H1 (cell line): Measurements from ENCODE around the gene ZNF598. TPM values are rescaled to one million over a fixed set of nuclear protein-coding genes. Genes with fewer than 3 reads are reported as not detected.

Experiments used
- CTCF ChIA-PET: fragments of 300-600 bp; sonication (Branson Sonifier 250); formaldehyde crosslinking; loops from one replicate; lab custom pipeline; 2021; ENCODE audit not compliant: partially characterized antibody; lab: Charles Lee
- POLR2A ChIA-PET: fragments of 300-600 bp; sonication (Branson Sonifier 250); formaldehyde crosslinking; loops from one replicate; lab custom pipeline; 2021; ENCODE audit warnings: inconsistent platforms; ENCODE audit not compliant: partially characterized antibody; lab: Charles Lee
- DNase-seq, 2 experiments: peaks; one replicate each; pipeline versions ENCODE4 v3.0.0 to v3.0.0-alpha.2; 2010 to 2022; ENCODE audit warnings: low spot score in 2 of 2, low read depth in 1 of 2, mixed read lengths in 1 of 2
- FAIRE-seq: peaks from 2 replicates; lab custom pipeline; 2011; peaks lifted over from hg19 to GRCh38; lab: Jason Lieb, UNC
- H2AFZ ChIP-seq: 2 replicates; pipeline ENCODE4 v1.8.1; 2012; ENCODE audit warnings: low read length, inconsistent platforms
- H2AK5ac ChIP-seq: 2 replicates; pipeline ENCODE4 v1.6.1; 2013; ENCODE audit warnings: low read depth, low read length
- H2BK120ac ChIP-seq: replicated peaks from 2 replicates; pipeline ENCODE3; 2013; ENCODE audit warnings: low read depth, low read length, inconsistent platforms
- H2BK12ac ChIP-seq: 2 replicates; pipeline ENCODE4 v1.6.1; 2013; ENCODE audit warnings: low read depth, low read length
- H2BK15ac ChIP-seq: 2 replicates; pipeline ENCODE4 v1.6.1; 2013; ENCODE audit warnings: low read length
- H2BK20ac ChIP-seq: 2 replicates; pipeline ENCODE4 v1.6.1; 2013; ENCODE audit warnings: low read length
- H2BK5ac ChIP-seq: 2 replicates; pipeline ENCODE4 v1.6.1; 2013; ENCODE audit warnings: low read depth, low read length
- H3K14ac ChIP-seq: 2 replicates; pipeline ENCODE4 v1.6.1; 2013; ENCODE audit warnings: inconsistent platforms; ENCODE audit not compliant: insufficient read length
- H3K18ac ChIP-seq: 2 replicates; pipeline ENCODE4 v1.6.1; 2013; ENCODE audit warnings: low read length; ENCODE audit errors: extremely low read depth
- H3K23ac ChIP-seq: 2 replicates; pipeline ENCODE4 v1.6.1; 2013; ENCODE audit warnings: inconsistent platforms; ENCODE audit not compliant: insufficient read length
- H3K23me2 ChIP-seq: 2 replicates; pipeline ENCODE4 v1.6.1; 2013; ENCODE audit warnings: low read depth, low read length
- H3K27ac ChIP-seq: 2 replicates; pipeline ENCODE4 v1.6.1; 2011; ENCODE audit warnings: low read depth, low read length, inconsistent platforms
- H3K27me3 ChIP-seq, 4 experiments: replicated peaks in 1 of 4; 1 replicate in 1 of 4; 2 replicates in 3 of 4; pipeline versions ENCODE4 v1.6.1 to v1.8.1; 2011 to 2013; ENCODE audit warnings: low read length in 3 of 4, mild to moderate bottlenecking in 3 of 4, inconsistent platforms in 2 of 4, mixed read lengths in 2 of 4, moderate library complexity in 1 of 4; ENCODE audit not compliant: control insufficient read depth in 3 of 4, insufficient read depth in 3 of 4; ENCODE audit errors: extremely low read depth in 1 of 4
- H3K36me3 ChIP-seq, 4 experiments: 2 replicates each; pipeline versions ENCODE4 v1.6.1 to v1.8.1; 2011 to 2013; ENCODE audit warnings: mild to moderate bottlenecking in 4 of 4, low read length in 3 of 4, moderate library complexity in 2 of 4, control low read depth in 1 of 4, inconsistent platforms in 1 of 4; ENCODE audit not compliant: insufficient read depth in 4 of 4, control insufficient read depth in 2 of 4
- H3K4ac ChIP-seq: replicated peaks from 2 replicates; pipeline ENCODE3; 2013; ENCODE audit warnings: low read length, low read depth, mixed read lengths, inconsistent platforms; ENCODE audit not compliant: insufficient read length
- H3K4me1 ChIP-seq, 4 experiments: replicated peaks in 1 of 4; 1 replicate in 1 of 4; 2 replicates in 3 of 4; pipeline versions ENCODE4 v1.6.1 to v1.8.1; 2011 to 2013; ENCODE audit warnings: low read length in 3 of 4, inconsistent platforms in 2 of 4, mixed read lengths in 1 of 4; ENCODE audit not compliant: insufficient read depth in 4 of 4, control insufficient read depth in 3 of 4
- H3K4me2 ChIP-seq, 2 experiments: 2 replicates each; pipeline versions ENCODE4 v1.6.1 to v1.8.1; 2011 to 2013; ENCODE audit warnings: low read depth in 2 of 2, low read length in 2 of 2, control low read depth in 1 of 2, inconsistent platforms in 1 of 2, mild to moderate bottlenecking in 1 of 2; ENCODE audit not compliant: insufficient read depth in 1 of 2
- H3K4me3 ChIP-seq, 4 experiments: fragments of 200-600, 300-600 bp in 1 of 4; sonication (generic), shearing (Covaris generic), sonication (Bioruptor Twin) in 1 of 4; 2 replicates each; pipeline versions ENCODE4 v1.5.1 to v1.8.1; 2011 to 2016; ENCODE audit warnings: low read length in 4 of 4, low read depth in 3 of 4, control low read depth in 2 of 4, inconsistent platforms in 2 of 4, mild to moderate bottlenecking in 2 of 4, mixed read lengths in 1 of 4, moderate library complexity in 1 of 4; ENCODE audit not compliant: insufficient read depth in 2 of 4; ENCODE audit errors: extremely low read depth in 1 of 4
- H3K56ac ChIP-seq: replicated peaks from 2 replicates; pipeline ENCODE3; 2013; ENCODE audit warnings: low read depth, mild to moderate bottlenecking, mixed read lengths, low read length, inconsistent platforms; ENCODE audit not compliant: insufficient read length
- H3K79me1 ChIP-seq: 2 replicates; pipeline ENCODE4 v1.6.1; 2013; ENCODE audit warnings: low read depth, low read length, control low read depth
- H3K79me2 ChIP-seq, 2 experiments: 2 replicates each; pipeline versions ENCODE4 v1.6.1 to v1.8.1; 2012 to 2013; ENCODE audit warnings: low read length in 2 of 2, mild to moderate bottlenecking in 2 of 2, inconsistent platforms in 1 of 2; ENCODE audit not compliant: insufficient read depth in 2 of 2, control insufficient read depth in 1 of 2
- H3K9ac ChIP-seq, 4 experiments: replicated peaks in 1 of 4; 1 replicate in 1 of 4; 2 replicates in 3 of 4; pipeline versions ENCODE4 v1.6.1 to v1.8.1; 2011 to 2013; ENCODE audit warnings: low read depth in 3 of 4, low read length in 3 of 4, control low read depth in 2 of 4, mild to moderate bottlenecking in 2 of 4, moderate library complexity in 2 of 4, inconsistent platforms in 1 of 4; ENCODE audit errors: extremely low read depth in 1 of 4
- H3K9me3 ChIP-seq, 2 experiments: 2 replicates each; pipeline versions ENCODE4 v1.6.1 to v1.8.1; 2012 to 2013; ENCODE audit warnings: mild to moderate bottlenecking in 2 of 2, moderate library complexity in 2 of 2, control low read depth in 1 of 2, inconsistent platforms in 1 of 2, low read depth in 1 of 2, low read length in 1 of 2, mixed read lengths in 1 of 2; ENCODE audit not compliant: insufficient read depth in 2 of 2
- H4K20me1 ChIP-seq, 2 experiments: replicated peaks in 1 of 2; 2 replicates each; pipeline versions ENCODE3 to v1.8.1; 2011 to 2013; ENCODE audit warnings: inconsistent platforms in 2 of 2, low read length in 2 of 2, mild to moderate bottlenecking in 1 of 2; ENCODE audit not compliant: insufficient read depth in 2 of 2, control insufficient read depth in 1 of 2
- H4K5ac ChIP-seq: 2 replicates; pipeline ENCODE4 v1.6.1; 2013; ENCODE audit warnings: low read length, low read depth, mixed read lengths, inconsistent platforms; ENCODE audit not compliant: insufficient read length
- H4K8ac ChIP-seq: 2 replicates; pipeline ENCODE4 v1.8.0; 2013; ENCODE audit warnings: mild to moderate bottlenecking, moderate library complexity, low read length, inconsistent platforms; ENCODE audit not compliant: insufficient read depth; ENCODE audit errors: extremely low read depth
- H4K91ac ChIP-seq: replicated peaks from 2 replicates; pipeline ENCODE3; 2013; ENCODE audit warnings: low read length, mixed read lengths, inconsistent platforms; ENCODE audit not compliant: insufficient read length
- BACH1 ChIP-seq: IDR thresholded peaks from 2 replicates; pipeline ENCODE4 v1.6.1; 2012; ENCODE audit warnings: low read length, improper control_type of control experiment
- BRCA1 ChIP-seq: IDR thresholded peaks from 2 replicates; pipeline ENCODE4 v1.6.1; 2012; ENCODE audit warnings: low read depth, low read length, improper control_type of control experiment
- CTCF ChIP-seq, 3 experiments: IDR thresholded peaks; 1 replicate in 2 of 3; 2 replicates in 1 of 3; pipeline versions ENCODE4 v1.5.1 to v1.6.1; 2011; ENCODE audit warnings: low read length in 3 of 3, mild to moderate bottlenecking in 3 of 3, inconsistent platforms in 2 of 3, low read depth in 1 of 3, moderate library complexity in 1 of 3; ENCODE audit not compliant: insufficient read depth in 1 of 3; ENCODE audit errors: control extremely low read depth in 1 of 3
- KDM1A ChIP-seq: fragments of 200-600, 300-600 bp; sonication (generic); IDR thresholded peaks from 2 replicates; pipeline ENCODE4 v1.7.1; 2016; ENCODE audit warnings: mild to moderate bottlenecking, low read length, borderline replicate concordance
- KDM4A ChIP-seq: IDR thresholded peaks from one replicate; pipeline ENCODE4 v1.7.1; 2012; ENCODE audit warnings: low read depth, mild to moderate bottlenecking, moderate library complexity, low read length, inconsistent platforms; ENCODE audit not compliant: severe bottlenecking
- KDM5A ChIP-seq: fragments of 200-600 bp; IDR thresholded peaks from 2 replicates; pipeline ENCODE4 v1.7.1; 2012; ENCODE audit warnings: mild to moderate bottlenecking, low read length, inconsistent platforms, mixed read lengths
- NANOG ChIP-seq: IDR thresholded peaks from 2 replicates; pipeline ENCODE4 v1.6.1; 2011; ENCODE audit warnings: low read length, low read depth, mild to moderate bottlenecking, inconsistent platforms; ENCODE audit not compliant: insufficient read depth, poor library complexity, severe bottlenecking
- WGBS, 2 experiments: shearing (Covaris generic) in 1 of 2; methylation state at CpG; one replicate each; pipeline versions ENCODE4 v1.1.6 to v1.1.7; 2013 to 2015; ENCODE audit warnings: low lambda C conversion rate in 2 of 2, mixed read lengths in 2 of 2, inconsistent platforms in 1 of 2, low coverage in 1 of 2, missing lambda C conversion rate in 1 of 2; ENCODE audit not compliant: insufficient replicate concordance in 2 of 2, insufficient coverage in 1 of 2, insufficient read length in 1 of 2; ENCODE audit errors: extremely low coverage in 1 of 2, missing lambda C conversion rate in 1 of 2; 5-methylcytosine and 5-hydroxymethylcytosine counted together
- polyA plus RNA-seq, 7 experiments: library from polyadenylated mRNA; depleted of rRNA in 3 of 7; stranded (reverse) in 5 of 7; unstranded in 2 of 7; fragments of >200 nt in 5 of 7; fragments of 200-250 nt in 2 of 7; gene quantifications; 1 replicate in 5 of 7; 2 replicates in 1 of 7; 4 replicates in 1 of 7; pipeline versions ENCODE4 v1.2.1 to v1.2.3, GENCODE V29; 2011 to 2013; ENCODE audit warnings: missing spikeins in 2 of 7, mixed read lengths in 2 of 7
- total RNA-seq: library from RNA; stranded (reverse); fragmentation: NEBNext Ultra II Directional; extraction: Animal tissue kit (Norgen Biotek cat#: 25700); gene quantifications from 2 replicates; pipeline ENCODE4 v1.2.1, GENCODE V29; 2021

The ZNF598 gene
- total and polyA plus RNA-seq, 2 of the 8 experiments (the other 6 are each of a cell fraction or from before 2014, with no cell fraction given), result 29.3 to 47.6 TPM

DNA sequence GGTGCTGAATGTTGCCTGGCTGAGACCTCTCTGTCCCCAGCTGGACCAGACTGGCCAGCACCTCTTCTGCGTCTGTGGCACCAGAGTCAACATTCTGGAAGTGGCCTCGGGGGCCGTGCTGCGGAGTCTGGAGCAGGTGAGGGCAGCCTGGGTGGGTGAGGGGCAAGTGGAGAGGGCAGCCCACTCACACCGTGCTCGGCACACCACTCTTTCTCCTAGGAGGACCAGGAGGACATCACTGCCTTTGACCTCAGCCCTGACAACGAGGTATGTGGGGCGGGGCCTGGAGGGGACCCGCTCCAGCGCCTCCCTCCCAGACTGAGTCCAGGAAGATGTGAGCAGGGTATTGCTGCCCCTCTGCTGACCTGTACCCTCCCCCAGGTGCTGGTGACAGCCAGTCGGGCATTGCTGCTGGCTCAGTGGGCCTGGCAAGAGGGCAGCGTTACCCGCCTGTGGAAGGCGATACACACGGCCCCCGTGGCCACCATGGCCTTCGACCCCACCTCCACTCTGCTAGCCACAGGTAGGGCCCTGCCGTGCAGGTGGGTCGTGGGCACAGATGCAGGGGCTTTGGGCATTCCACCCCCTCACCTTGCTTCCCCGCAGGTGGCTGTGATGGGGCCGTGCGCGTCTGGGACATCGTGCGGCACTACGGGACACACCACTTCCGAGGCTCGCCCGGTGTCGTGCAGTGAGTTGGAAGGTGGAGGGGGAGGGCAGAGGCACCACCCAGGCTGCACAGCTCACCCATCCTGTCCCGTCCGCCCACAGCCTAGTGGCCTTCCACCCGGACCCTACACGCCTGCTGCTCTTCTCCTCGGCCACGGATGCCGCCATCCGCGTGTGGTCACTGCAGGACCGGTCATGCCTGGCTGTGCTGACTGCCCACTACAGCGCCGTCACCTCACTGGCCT is 35.2 kb downstream of the ZNF598 start:
- no peak overlapping the region for H2BK5ac ChIP-seq
- H3K36me3 ChIP-seq, result peaks cover 11 to 33% (median 22%) of the 10 kb centered on the region in 4 experiments; a peak in 7 of 8 replicates
- H3K9me3 ChIP-seq, result no peaks in the 10 kb centered on the region
- H2BK20ac ChIP-seq, result no peak overlapping the region
- peak overlapping the region; percentile 35; the same call in 1 of the 2 replicates for H4K8ac ChIP-seq
- POLR2A ChIA-PET, result interaction anchor here (1.1 to 28.2 kb wide), 5 partner anchors 8 to 32 kb away, joined by 3 to 736 read pairs (median 5); partner anchors contain the start of genes GFER, MSRB1, NDUFB10 and RNF151
- no peak overlapping the region for H2AFZ ChIP-seq
- peaks cover 3 to 16% of the 10 kb centered on the region in 2 experiments; a peak in 2 of 4 replicates for H3K79me2 ChIP-seq
- no peak overlapping the region for H2BK15ac ChIP-seq
- no peak overlapping the region for H3K4me2 ChIP-seq
- H3K23ac ChIP-seq, result no peak overlapping the region
- H3K27ac ChIP-seq, result no peak overlapping the region
- no peak overlapping the region for H2BK120ac ChIP-seq
- peaks cover 2 to 24% of the 10 kb centered on the region in 2 experiments for H4K20me1 ChIP-seq
- DNase-seq (no peak), FAIRE-seq (no peak)
- H3K18ac ChIP-seq, result no peak overlapping the region
- H3K79me1 ChIP-seq, result peaks cover 12% of the 10 kb centered on the region; the same call in 1 of the 2 replicates
- H4K91ac ChIP-seq, result no peak overlapping the region
- peaks cover 0 to 2% (median 1%) of the 10 kb centered on the region in 4 experiments; a peak in 5 of 7 replicates for H3K27me3 ChIP-seq
- H2AK5ac ChIP-seq, result no peak overlapping the region
- peaks cover 12% of the 10 kb centered on the region for H3K23me2 ChIP-seq
- no peak overlapping the region for H2BK12ac ChIP-seq
- H3K9ac ChIP-seq, result no peak overlapping the region
- WGBS, 2 experiments, result 92% methylated on average over 34 of the region's 42 CpGs; no CpG with 5 or more reads in 1 of the 2 experiments
- H3K4ac ChIP-seq, result no peak overlapping the region
- no peak overlapping the region for H3K4me3 ChIP-seq
- no peak overlapping the region for H3K56ac ChIP-seq
- no peak overlapping the region for H3K14ac ChIP-seq
- peaks cover 0 to 12% (median 8%) of the 10 kb centered on the region in 4 experiments; a peak in 5 of 7 replicates for H3K4me1 ChIP-seq
- CTCF ChIA-PET, result interaction anchor here (1.3 kb wide), 1 partner anchor 30 kb away, joined by 3 read pairs; no protein-coding TSS in a partner anchor
- no peak overlapping the region for H4K5ac ChIP-seq
- TF ChIP-seq BRCA1, result no peak
- no peak for TF ChIP-seq NANOG
- TF ChIP-seq KDM4A, result no peak
- no peak for TF ChIP-seq KDM1A
- TF ChIP-seq CTCF (IDR thresholded peaks at IDR 0.05; ENCODE audit: control extremely low read depth in 1 of 3, insufficient read depth in 1 of 3, low read depth in 1 of 3, low read length in 3 of 3), result no peak
- TF ChIP-seq KDM5A, result no peak
- TF ChIP-seq BACH1, result no peak
